OCI-LY7 (cell line): ENCODE measurements around the gene TMEM272. TPM values are rescaled to one million over a fixed set of nuclear protein-coding genes. Genes with fewer than 3 reads are reported as not detected.

Source experiments
- BruUV-seq: library from RNA; stranded (reverse); fragments of 400-500 nt; replicated peaks from 2 replicates; lab custom pipeline; 2021; lab: Mats Ljungman, UMichigan
- CTCF ChIA-PET: fragments of 300-600 bp; sonication (Branson Sonifier 250); formaldehyde crosslinking; loops from one replicate; lab custom pipeline; 2022; ENCODE audit warnings: antibody characterized with exemption; ENCODE audit not compliant: unreplicated experiment; lab: Charles Lee
- POLR2A ChIA-PET: fragments of 300-600 bp; sonication (Branson Sonifier 250); formaldehyde crosslinking; loops from one replicate; lab custom pipeline; 2022; ENCODE audit warnings: antibody characterized with exemption; lab: Charles Lee
- DNase-seq: peaks from one replicate; pipeline ENCODE4 v3.0.0-alpha.2; 2015; ENCODE audit warnings: low spot score
- H2AFZ ChIP-seq: fragments of 200-600 bp; sonication (generic), shearing (Covaris generic); 2 replicates; pipeline ENCODE4 v1.6.1; 2014; ENCODE audit warnings: mild to moderate bottlenecking, antibody characterized with exemption, low read length, moderate library complexity
- H3K27ac ChIP-seq: fragments of 200-600 bp; sonication (generic); 2 replicates; pipeline ENCODE4 v1.5.1; 2014; ENCODE audit warnings: mixed run types, low read depth, mild to moderate bottlenecking, moderate library complexity, low read length, inconsistent platforms; ENCODE audit not compliant: poor library complexity, severe bottlenecking
- H3K36me3 ChIP-seq: fragments of 200-600 bp; sonication (generic); 2 replicates; pipeline ENCODE4 v1.6.1; 2014; ENCODE audit warnings: mild to moderate bottlenecking, antibody characterized with exemption, low read length, moderate library complexity, mixed read lengths; ENCODE audit not compliant: insufficient read depth
- H3K4me1 ChIP-seq: fragments of 200-600 bp; sonication (generic); 2 replicates; pipeline ENCODE4 v1.5.1; 2014; ENCODE audit warnings: mild to moderate bottlenecking, low read length; ENCODE audit not compliant: insufficient read depth, poor library complexity, severe bottlenecking
- H3K4me2 ChIP-seq: fragments of 200-600 bp; sonication (generic); 2 replicates; pipeline ENCODE4 v1.6.1; 2014; ENCODE audit warnings: mild to moderate bottlenecking, low read length
- H3K4me3 ChIP-seq: fragments of 200-600 bp; sonication (generic); 2 replicates; pipeline ENCODE4 v1.5.1; 2014; ENCODE audit warnings: mild to moderate bottlenecking, low read depth, low read length; ENCODE audit not compliant: poor library complexity, severe bottlenecking
- H3K79me2 ChIP-seq: fragments of 200-600 bp; sonication (generic); 2 replicates; pipeline ENCODE4 v1.6.1; 2016; ENCODE audit warnings: low read depth, mild to moderate bottlenecking, low read length, moderate library complexity, mixed read lengths; ENCODE audit not compliant: insufficient read depth
- H3K9me2 ChIP-seq: fragments of 200-600 bp; sonication (generic); 2 replicates; pipeline ENCODE4 v1.6.1; 2016; ENCODE audit warnings: mild to moderate bottlenecking, low read length, mixed read lengths; ENCODE audit not compliant: insufficient read depth
- H3K9me3 ChIP-seq: fragments of 200-600 bp; sonication (generic); 2 replicates; pipeline ENCODE4 v1.6.1; 2014; ENCODE audit warnings: mild to moderate bottlenecking, mixed run types, low read length, mixed read lengths
- H4K20me1 ChIP-seq: fragments of 200-600 bp; sonication (generic); 2 replicates; pipeline ENCODE4 v1.6.1; 2014; ENCODE audit warnings: mild to moderate bottlenecking, antibody characterized with exemption, low read length, moderate library complexity, mixed read lengths; ENCODE audit not compliant: insufficient read depth
- CTCF ChIP-seq: fragments of 200-600 bp; sonication (generic); conservative IDR thresholded peaks from 2 replicates; pipeline ENCODE4 v1.5.1; 2014; ENCODE audit warnings: mild to moderate bottlenecking, antibody characterized with exemption, low read length, moderate library complexity, mixed read lengths
- EZH2phosphoT487 ChIP-seq: fragments of 200-600 bp; sonication (generic); IDR thresholded peaks from 2 replicates; pipeline ENCODE4 v1.6.1; 2018; ENCODE audit warnings: low read depth, borderline replicate concordance, mild to moderate bottlenecking, mixed run types, antibody characterized with exemption, low read length, moderate library complexity, mixed read lengths
- intact Hi-C: fragments of 100-400 bp; cut with micrococcal nuclease; formaldehyde crosslinking; loops from one replicate; pipeline ENCODE4 v1.10.0; 2022; ENCODE audit not compliant: unreplicated experiment
- total RNA-seq, 2 experiments: library from RNA; depleted of rRNA in 1 of 2; stranded (reverse); fragments of >200 nt in 1 of 2; shearing (Covaris generic) in 1 of 2; gene quantifications; 2 replicates each; pipeline ENCODE4 v1.2.3, GENCODE V29; 2014 to 2022

The TMEM272 gene
- total RNA-seq, 2 experiments from 2014 or later = 0.41 to 0.46 TPM

DNA sequence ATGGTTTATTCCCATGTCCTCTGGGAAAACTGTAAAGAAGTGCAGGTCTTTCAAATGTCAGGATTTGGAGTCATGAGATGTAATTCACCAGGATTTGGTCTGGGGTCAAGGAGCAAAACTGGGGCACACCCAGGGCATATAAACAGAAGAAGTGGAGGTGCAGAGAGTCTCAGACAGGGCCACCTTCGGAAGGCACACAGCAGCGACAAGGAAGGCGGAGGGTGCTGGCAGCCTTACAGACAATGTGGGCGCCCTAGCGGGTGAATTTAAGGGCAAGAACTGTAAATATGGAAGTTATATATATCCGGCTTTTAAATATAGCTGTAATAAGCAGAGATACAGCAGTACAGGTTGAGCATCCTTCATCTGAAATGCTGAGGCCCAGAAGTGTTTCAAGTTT is 72.2 kb downstream of the TMEM272 start:
- Histone ChIP-seq H3K4me1 (peaks cover 9% of the 10 kb centered on the region), H3K27ac (no peak overlapping the region), H3K4me3 (no peak overlapping the region), H2AFZ (no peak overlapping the region), H3K4me2 (no peak overlapping the region), H4K20me1 (no peaks in the 10 kb centered on the region), H3K9me3 (no peaks in the 10 kb centered on the region), H3K36me3 (no peaks in the 10 kb centered on the region), H3K9me2 (no peaks in the 10 kb centered on the region), H3K79me2 (no peaks in the 10 kb centered on the region)
- TF ChIP-seq CTCF (no peak), EZH2phosphoT487 (no peak)
- intact Hi-C loops = no loop called here
- CTCF ChIA-PET = no interaction called here
- POLR2A ChIA-PET = no interaction called here
- BruUV-seq = no TSS peak
- DNase-seq = no peak

- Histone ChIP-seq H2AFZ (no peak overlapping the region), H3K36me3 (no peaks in the 10 kb centered on the region), H4K20me1 (no peaks in the 10 kb centered on the region), H3K4me3 (no peak overlapping the region), H3K27ac (no peak overlapping the region), H3K9me3 (no peaks in the 10 kb centered on the region), H3K9me2 (no peaks in the 10 kb centered on the region), H3K79me2 (no peaks in the 10 kb centered on the region), H3K4me1 (peaks cover 9% of the 10 kb centered on the region), H3K4me2 (no peak overlapping the region)
- ChIA-PET CTCF (interaction anchor here (1.0 kb wide), 1 partner anchor 23 kb away, joined by 4 read pairs; no protein-coding TSS in a partner anchor), POLR2A (interaction anchor here (0.5 kb wide), 1 partner anchor 65 kb away, joined by 3 read pairs; no protein-coding TSS in a partner anchor)
- intact Hi-C loops = no loop called here
- TF ChIP-seq EZH2phosphoT487 (no peak), CTCF (no peak)
- BruUV-seq = no TSS peak
- DNase-seq = no peak
Observed at GRCh38 chr13:51772105-51772455, 72.9 kb downstream of the TMEM272 start.

DNA sequence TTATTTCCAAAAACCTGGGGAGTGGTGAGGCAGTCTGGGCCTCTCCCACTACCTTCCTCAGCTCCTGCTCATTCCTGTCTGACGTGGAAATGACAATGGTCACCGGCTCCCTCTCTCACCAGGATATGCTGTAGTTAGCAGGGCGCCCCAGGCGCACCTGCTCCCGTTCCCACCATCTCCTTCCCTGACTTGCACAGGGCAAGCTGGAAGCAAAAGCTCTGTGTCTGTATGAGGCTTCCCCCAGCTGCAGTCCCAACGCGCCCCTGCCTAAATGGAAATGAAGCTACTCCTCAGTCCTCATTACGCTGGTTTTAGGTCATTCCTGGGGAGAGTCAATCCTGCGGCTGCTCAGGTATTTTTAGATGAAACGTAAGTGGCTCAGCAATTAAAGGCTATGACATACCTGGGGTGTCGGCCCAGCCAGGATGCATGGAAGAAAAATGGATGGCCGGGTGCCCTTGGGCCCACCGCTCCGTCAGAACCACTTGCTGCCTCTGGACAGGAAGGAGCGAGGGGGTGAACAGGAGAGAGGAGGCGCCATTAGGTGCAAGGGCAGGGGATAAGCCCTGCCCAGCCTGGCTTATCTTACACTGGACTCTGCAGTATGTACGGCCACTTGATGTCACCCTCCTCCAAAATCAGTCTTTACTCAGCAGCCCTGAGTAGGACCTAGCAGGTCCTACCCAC is 73.4 kb downstream of the TMEM272 start:
- Histone ChIP-seq H3K9me2 (no peaks in the 10 kb centered on the region), H3K4me1 (peaks cover 9% of the 10 kb centered on the region), H3K4me2 (no peak overlapping the region), H3K36me3 (no peaks in the 10 kb centered on the region), H3K27ac (no peak overlapping the region), H3K4me3 (no peak overlapping the region), H2AFZ (no peak overlapping the region), H3K9me3 (no peaks in the 10 kb centered on the region), H3K79me2 (no peaks in the 10 kb centered on the region), H4K20me1 (no peaks in the 10 kb centered on the region)
- TF ChIP-seq EZH2phosphoT487 (no peak), CTCF (no peak)
- DNase-seq = no peak
- intact Hi-C loops = no loop called here
- no TSS peak for BruUV-seq
- ChIA-PET POLR2A (interaction anchor here (0.5 to 1.1 kb wide), 4 partner anchors 65 to 329 kb away, joined by 3 read pairs; no protein-coding TSS in a partner anchor), CTCF (interaction anchor here (1.0 kb wide), 1 partner anchor 23 kb away, joined by 4 read pairs; no protein-coding TSS in a partner anchor)
